Gastroesophageal sphincter (tissue), 4 donors: Measurements from ENCODE around the gene PPARG. TPM values are rescaled to one million over a fixed set of nuclear protein-coding genes. Genes with fewer than 3 reads are reported as not detected.

Experiments used
- ATAC-seq: fragments of 150-250 bp; one replicate; pipeline ENCODE4 v1.9.1; 2016; ENCODE audit warnings: mild to moderate bottlenecking, moderate library complexity
- H3K27ac ChIP-seq, 4 donors: fragments of 200-600 bp; sonication (generic) in 3 of 4; 1 replicate in 3 of 4; 2 replicates in 1 of 4; pipeline ENCODE4 v1.5.1; 2016 to 2019
- H3K27me3 ChIP-seq: fragments of 200-600 bp; sonication (generic); one replicate; pipeline ENCODE4 v1.5.1; 2019
- H3K36me3 ChIP-seq, 2 donors: fragments of 200-600 bp; sonication (generic); one replicate each; pipeline ENCODE4 v1.5.1; 2019; ENCODE audit warnings: control low read depth in 1 of 2
- H3K4me1 ChIP-seq, 3 donors: fragments of 200-600 bp; sonication (generic); 1 replicate in 2 of 3; 2 replicates in 1 of 3; pipeline ENCODE4 v1.5.1; 2016 to 2019; ENCODE audit warnings: control low read depth in 2 of 3
- H3K4me3 ChIP-seq, 2 donors: fragments of 200-600 bp; sonication (generic); one replicate each; pipeline ENCODE4 v1.5.1; 2019; ENCODE audit warnings: mild to moderate bottlenecking in 1 of 2, moderate library complexity in 1 of 2
- H3K9me3 ChIP-seq, 3 donors: fragments of 200-600 bp; sonication (generic); one replicate each; pipeline ENCODE4 v1.5.1; 2017 to 2019; ENCODE audit warnings: control low read depth in 2 of 3
- CTCF ChIP-seq, 4 experiments: fragments of 200-600 bp in 2 of 4; fragments of 450-650 bp in 2 of 4; sonication (generic) in 1 of 4; IDR thresholded peaks; one replicate each; pipeline ENCODE4 v1.5.1; 2017 to 2019; ENCODE audit warnings: antibody characterized with exemption in 4 of 4, mild to moderate bottlenecking in 2 of 4, moderate library complexity in 2 of 4
- EP300 ChIP-seq: sonication (generic); formaldehyde crosslinking; IDR thresholded peaks from one replicate; pipeline ENCODE4 v1.6.1; 2017; ENCODE audit warnings: antibody characterized with exemption, mild to moderate bottlenecking
- POLR2A ChIP-seq, 2 donors: fragments of 450-650 bp; IDR thresholded peaks; one replicate each; pipeline ENCODE4 v1.6.1; 2017; ENCODE audit warnings: antibody characterized with exemption in 2 of 2, mild to moderate bottlenecking in 2 of 2, moderate library complexity in 1 of 2
- POLR2AphosphoS5 ChIP-seq: sonication (generic); formaldehyde crosslinking; IDR thresholded peaks from one replicate; pipeline ENCODE4 v1.6.1; 2017; ENCODE audit warnings: antibody characterized with exemption
- WGBS, 2 donors: methylation state at CpG; one replicate each; pipeline ENCODE4 v1.1.5; 2018; ENCODE audit warnings: low coverage in 1 of 2; 5-methylcytosine and 5-hydroxymethylcytosine counted together
- total RNA-seq, 4 donors: library from RNA; depleted of rRNA; stranded (reverse); fragments of >200 nt; gene quantifications; one replicate each; pipeline ENCODE4 v1.1.0, GENCODE V29; 2016

PPARG gene
- total RNA-seq, 4 donors from 2014 or later: 3.9 to 14.9 (median 9.3) TPM

- Histone ChIP-seq H3K27ac (peak overlapping the region in 2 of 4 donors; percentile 50 to 85), H3K27me3 (peaks cover 54% of the 10 kb centered on the region), H3K4me1 (peaks cover 0 to 13% (median 3%) of the 10 kb centered on the region in 3 donors), H3K36me3 (no peaks in the 10 kb centered on the region), H3K9me3 (peaks cover 0 to 8% (median 0%) of the 10 kb centered on the region in 3 donors), H3K4me3 (peak overlapping the region; percentile 25 to 69)
- TF ChIP-seq CTCF (IDR thresholded peaks at IDR 0.05): no peak
- no peak for TF ChIP-seq POLR2A (IDR thresholded peaks at IDR 0.05)
- TF ChIP-seq EP300: no peak
- TF ChIP-seq POLR2AphosphoS5: no peak
- WGBS, 2 donors: 22 to 35% methylated on average over 12 to 19 of the region's 33 CpGs
- ATAC-seq: peak; percentile 56
Measured at GRCh38 chr3:12286927-12287726, 1.7 kb upstream of the PPARG start.

GRCh38 chr3:12287727-12288181, 1.1 kb upstream of the PPARG start:
- TF ChIP-seq POLR2A (IDR thresholded peaks at IDR 0.05): no peak
- TF ChIP-seq POLR2AphosphoS5: no peak
- Histone ChIP-seq H3K27ac (peak overlapping the region in 3 of 4 donors; percentile 75 to 85 (median 77)), H3K27me3 (peaks cover 54% of the 10 kb centered on the region), H3K4me1 (peaks cover 0 to 13% (median 3%) of the 10 kb centered on the region in 3 donors), H3K9me3 (peaks cover 0 to 8% (median 0%) of the 10 kb centered on the region in 3 donors), H3K4me3 (peak overlapping the region; percentile 47 to 69), H3K36me3 (no peaks in the 10 kb centered on the region)
- no CpG with 5 or more reads among the region's 63 CpGs for WGBS, 2 donors
- peak; percentile 66 for ATAC-seq

GRCh38 chr3:12289524-12289923, 654 bp downstream of the PPARG start:
- no peak overlapping the region for H3K4me3 ChIP-seq
- peaks cover 0 to 13% (median 3%) of the 10 kb centered on the region in 3 donors for H3K4me1 ChIP-seq
- TF ChIP-seq POLR2A (IDR thresholded peaks at IDR 0.05): no peak
- no peak for TF ChIP-seq POLR2AphosphoS5
- no peaks in the 10 kb centered on the region for H3K36me3 ChIP-seq
- peaks cover 53% of the 10 kb centered on the region for H3K27me3 ChIP-seq
- peaks cover 0 to 8% (median 0%) of the 10 kb centered on the region in 3 donors for H3K9me3 ChIP-seq
- no peak for ATAC-seq
- WGBS, 2 donors: 56 to 64% methylated on average over 3 of the region's 3 CpGs
- no peak overlapping the region for H3K27ac ChIP-seq

- no peak overlapping the region for H3K4me3 ChIP-seq
Measured at GRCh38 chr3:12292770-12293169, 3.9 kb downstream of the PPARG start.

GRCh38 chr3:12294885-12295580, 6.2 kb downstream of the PPARG start:
- WGBS, 2 donors: 78 to 89% methylated on average over 5 to 6 of the region's 6 CpGs
- no peak overlapping the region for H3K27ac ChIP-seq
- no peak overlapping the region for H3K4me3 ChIP-seq
- no peaks in the 10 kb centered on the region for H3K9me3 ChIP-seq
- no peaks in the 10 kb centered on the region for H3K36me3 ChIP-seq
- peaks cover 9% of the 10 kb centered on the region for H3K27me3 ChIP-seq
- no peak for ATAC-seq
- H3K4me1 ChIP-seq: no peaks in the 10 kb centered on the region
- TF ChIP-seq POLR2AphosphoS5: no peak
- TF ChIP-seq CTCF (IDR thresholded peaks at IDR 0.05): no peak
- TF ChIP-seq POLR2A (IDR thresholded peaks at IDR 0.05): no peak
- TF ChIP-seq EP300: no peak

More at GRCh38 chr3:12292770-12293169, 3.9 kb downstream of the PPARG start:
- H3K27ac ChIP-seq: no peak overlapping the region
- peaks cover 0 to 13% (median 3%) of the 10 kb centered on the region in 3 donors for H3K4me1 ChIP-seq
- WGBS, 2 donors: 67 to 71% methylated on average over 6 to 8 of the region's 9 CpGs
- TF ChIP-seq CTCF (IDR thresholded peaks at IDR 0.05) (no peak), POLR2AphosphoS5 (no peak), EP300 (no peak), POLR2A (IDR thresholded peaks at IDR 0.05) (no peak)
- H3K36me3 ChIP-seq: no peaks in the 10 kb centered on the region
- H3K9me3 ChIP-seq: no peaks in the 10 kb centered on the region
- peaks cover 30% of the 10 kb centered on the region for H3K27me3 ChIP-seq
- ATAC-seq: no peak
